Non-pigmented ciliary epithelial cell (primary cell): ENCODE results near the gene SMAD1.
"Not testable (repeated sequence)": the region's sequence is repeated elsewhere in the genome, so short reads cannot be mapped to it uniquely, and the experiment has no call there.

Experiments used
- DNase-seq: peaks from one replicate; pipeline ENCODE4 v3.0.0-alpha.2; 2010; ENCODE audit warnings: low read depth

Gene SMAD1

GRCh38 chr4:145564540-145564939 is 82.9 kb downstream of the SMAD1 start:
- no peak for DNase-seq

GRCh38 chr4:145565328-145565727 is 83.7 kb downstream of the SMAD1 start:
- DNase-seq, result no peak

GRCh38 chr4:145566086-145566708 is 84.5 kb downstream of the SMAD1 start:
- no peak for DNase-seq

- no peak for DNase-seq
These were observed 85.1 kb downstream of the SMAD1 start for GRCh38 chr4:145566768-145567167.

GRCh38 chr4:145567516-145567915 is 85.9 kb downstream of the SMAD1 start:
- no peak for DNase-seq

- DNase-seq, result not testable (repeated sequence)
These were observed 92.9 kb downstream of the SMAD1 start for GRCh38 chr4:145574546-145574945.

- no peak for DNase-seq
These were observed 99.3 kb downstream of the SMAD1 start for GRCh38 chr4:145580906-145581305.

- no peak for DNase-seq
These were observed 101.8 kb downstream of the SMAD1 start for GRCh38 chr4:145583191-145584055.

GRCh38 chr4:145587088-145587754 is 105.6 kb downstream of the SMAD1 start:
- no peak for DNase-seq

- DNase-seq, result not testable (repeated sequence)
These were observed 107.7 kb downstream of the SMAD1 start for GRCh38 chr4:145589381-145589780.

- DNase-seq, result no peak
These were observed 108.5 kb downstream of the SMAD1 start for GRCh38 chr4:145589916-145590702.

- no peak for DNase-seq
These were observed 120.6 kb downstream of the SMAD1 start for GRCh38 chr4:145602129-145602760.

GRCh38 chr4:145605941-145606340 is 124.3 kb downstream of the SMAD1 start:
- DNase-seq, result no peak
